ENCODE data around the gene LRRC3. TPM values are rescaled to one million over a fixed set of nuclear protein-coding genes. Genes with fewer than 3 reads are reported as not detected.

LRRC3 gene
- polyA plus RNA-seq, 1 donor: 2.2 TPM

DNA sequence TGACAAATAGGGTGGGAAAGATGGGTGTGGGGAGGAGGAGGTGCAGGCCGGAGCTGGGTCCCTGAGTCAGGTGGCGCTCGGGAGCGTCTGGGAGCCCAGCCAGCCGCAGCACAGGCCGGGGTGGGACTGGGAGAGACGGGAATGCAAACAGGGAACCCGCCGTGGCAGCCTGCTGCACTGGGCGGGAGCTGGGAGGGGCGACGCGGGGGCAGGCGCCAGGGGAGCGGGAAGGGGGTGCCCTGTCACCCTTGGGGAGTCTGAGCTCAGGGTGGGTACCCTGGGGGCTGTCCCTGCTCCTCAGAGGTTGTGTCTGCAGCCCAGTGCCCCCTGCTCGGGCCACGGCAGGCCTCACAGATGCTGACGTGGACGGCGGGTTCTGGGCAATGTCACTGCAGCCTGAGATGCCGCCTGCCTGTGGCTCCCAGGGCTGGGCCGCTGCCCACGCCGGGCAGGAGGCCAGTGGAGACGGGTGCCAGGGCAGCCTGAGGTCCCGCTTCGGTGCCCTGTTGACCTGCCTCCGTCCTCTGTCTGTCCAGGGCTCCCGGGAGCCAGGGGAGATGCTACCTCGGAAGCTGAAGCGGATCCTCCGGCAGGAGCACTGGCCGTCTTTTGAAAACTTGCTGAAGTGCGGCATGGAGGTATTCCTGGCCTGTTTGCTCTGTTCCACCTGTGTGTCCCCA is 16.6 kb upstream of the LRRC3 start:
- DNase-seq (ENCODE audit: low read depth): no peak

DNA sequence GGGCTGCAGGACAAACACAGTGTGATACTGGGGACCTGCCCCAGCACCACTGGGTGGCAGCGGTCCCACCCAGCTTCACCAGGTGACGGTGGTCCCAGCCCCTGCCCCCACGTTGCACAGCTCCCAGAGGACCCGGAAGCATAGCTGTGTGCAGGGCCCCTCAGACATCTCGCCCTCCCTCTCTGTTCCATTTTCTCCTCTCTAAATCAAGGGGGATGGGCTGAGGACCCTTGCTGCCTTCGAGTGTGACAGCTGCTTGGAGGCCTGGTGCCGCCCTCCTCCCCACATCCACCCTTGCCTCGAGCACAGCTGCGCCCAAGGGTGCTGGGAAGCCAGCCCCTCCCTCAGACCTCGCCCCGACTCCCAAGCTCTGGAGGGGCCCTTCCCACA is 16.1 kb upstream of the LRRC3 start:
- no peak for DNase-seq (ENCODE audit: low read depth)

DNA sequence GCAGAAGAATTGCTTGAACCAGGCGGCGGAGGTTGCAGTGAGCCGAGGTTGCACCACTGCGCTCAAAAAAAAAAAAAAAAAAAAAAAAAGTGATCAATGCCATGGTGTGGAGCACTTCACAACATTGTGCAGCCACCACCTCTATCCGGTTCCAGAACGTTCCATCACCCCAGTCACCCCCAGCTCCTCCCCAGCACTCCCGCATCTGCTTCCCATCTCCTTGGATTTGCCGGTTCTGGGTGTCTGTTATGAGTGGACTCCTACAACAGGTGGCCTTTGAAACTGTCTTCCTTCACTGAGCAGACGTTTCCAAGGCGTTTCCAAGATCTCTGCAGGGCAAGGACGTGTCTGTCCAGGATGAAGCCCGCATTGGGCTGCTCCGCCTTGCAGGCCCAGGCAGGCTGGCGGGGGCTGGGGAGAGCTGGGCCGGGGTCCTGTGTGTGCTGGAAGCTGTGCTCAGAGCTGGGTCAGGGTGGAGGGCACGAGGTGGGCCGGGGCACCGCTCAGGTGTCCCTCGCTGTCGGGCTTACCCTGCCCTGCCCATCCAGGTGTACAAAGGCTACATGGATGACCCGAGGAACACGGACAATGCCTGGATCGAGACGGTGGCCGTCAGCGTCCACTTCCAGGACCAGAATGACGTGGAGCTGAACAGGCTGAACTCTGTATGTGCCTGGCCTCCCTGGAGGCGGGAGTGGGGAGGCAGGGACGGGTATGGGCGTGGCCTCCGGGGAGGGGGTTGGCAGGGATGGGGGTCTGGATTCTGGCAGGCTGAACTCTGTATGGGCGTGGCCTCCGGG is 14.9 kb upstream of the LRRC3 start:
- DNase-seq (ENCODE audit: low read depth): no peak

GRCh38 chr21:44441041-44441400 is 14.3 kb upstream of the LRRC3 start:
- DNase-seq (ENCODE audit: low read depth): no peak

DNA sequence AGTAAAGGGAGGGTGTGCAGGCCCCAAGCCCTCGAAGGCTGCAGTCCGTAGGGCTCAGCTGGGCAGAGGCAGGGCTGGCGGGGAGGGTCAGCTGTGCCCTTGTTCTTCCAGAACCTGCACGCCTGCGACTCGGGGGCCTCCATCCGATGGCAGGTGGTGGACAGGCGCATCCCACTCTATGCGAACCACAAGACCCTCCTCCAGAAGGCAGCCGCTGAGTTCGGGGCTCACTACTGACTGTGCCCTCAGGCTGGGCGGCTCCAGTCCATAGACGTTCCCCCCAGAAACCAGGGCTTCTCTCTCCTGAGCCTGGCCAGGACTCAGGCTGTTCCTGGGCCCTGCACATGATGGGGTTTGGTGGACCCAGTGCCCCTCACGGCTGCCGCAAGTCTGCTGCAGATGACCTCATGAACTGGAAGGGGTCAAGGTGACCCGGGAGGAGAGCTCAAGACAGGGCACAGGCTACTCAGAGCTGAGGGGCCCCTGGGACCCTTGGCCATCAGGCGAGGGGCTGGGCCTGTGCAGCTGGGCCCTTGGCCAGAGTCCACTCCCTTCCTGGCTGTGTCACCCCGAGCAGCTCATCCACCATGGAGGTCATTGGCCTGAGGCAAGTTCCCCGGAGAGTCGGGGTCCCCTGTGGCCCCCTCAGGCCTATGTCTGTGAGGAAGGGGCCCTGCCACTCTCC is 13.6 kb upstream of the LRRC3 start:
- DNase-seq (ENCODE audit: low read depth): no peak

DNA sequence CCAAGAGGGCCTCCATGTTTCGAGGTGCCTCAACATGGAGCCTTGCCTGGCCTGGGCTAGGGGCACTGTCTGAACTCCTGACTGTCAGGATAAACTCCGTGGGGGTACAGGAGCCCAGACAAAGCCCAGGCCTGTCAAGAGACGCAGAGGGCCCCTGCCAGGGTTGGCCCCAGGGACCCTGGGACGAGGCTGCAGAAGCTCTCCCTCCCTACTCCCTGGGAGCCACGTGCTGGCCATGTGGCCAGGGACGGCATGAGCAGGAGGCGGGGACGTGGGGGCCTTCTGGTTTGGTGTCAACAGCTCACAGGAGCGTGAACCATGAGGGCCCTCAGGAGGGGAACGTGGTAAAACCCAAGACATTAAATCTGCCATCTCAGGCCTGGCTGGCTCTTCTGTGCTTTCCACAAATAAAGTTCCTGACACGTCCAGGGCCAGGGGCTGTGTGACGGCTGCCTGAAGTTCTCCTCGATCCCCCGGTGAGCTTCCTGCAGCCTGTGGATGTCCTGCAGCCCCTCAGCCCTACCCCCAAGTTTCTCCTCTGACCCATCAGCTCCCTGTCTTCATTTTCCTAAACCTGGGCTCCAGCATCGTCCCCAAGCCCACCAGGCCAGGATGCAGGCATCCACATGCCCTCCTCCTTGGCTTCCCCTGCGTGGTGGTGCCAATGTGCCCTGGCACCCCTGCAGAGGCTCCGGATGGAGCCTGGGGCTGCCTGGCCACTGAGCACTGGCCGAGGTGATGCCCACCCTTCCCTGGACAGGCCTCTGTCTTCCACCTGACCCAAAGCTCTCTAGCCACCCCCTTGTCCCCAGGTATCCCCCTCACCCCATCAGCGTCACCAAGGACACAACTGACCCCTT is 12.8 kb upstream of the LRRC3 start:
- DNase-seq (ENCODE audit: low read depth): no peak

- no peak for DNase-seq (ENCODE audit: low read depth)
Measured at GRCh38 chr21:44443291-44443890, 11.9 kb upstream of the LRRC3 start.

DNA sequence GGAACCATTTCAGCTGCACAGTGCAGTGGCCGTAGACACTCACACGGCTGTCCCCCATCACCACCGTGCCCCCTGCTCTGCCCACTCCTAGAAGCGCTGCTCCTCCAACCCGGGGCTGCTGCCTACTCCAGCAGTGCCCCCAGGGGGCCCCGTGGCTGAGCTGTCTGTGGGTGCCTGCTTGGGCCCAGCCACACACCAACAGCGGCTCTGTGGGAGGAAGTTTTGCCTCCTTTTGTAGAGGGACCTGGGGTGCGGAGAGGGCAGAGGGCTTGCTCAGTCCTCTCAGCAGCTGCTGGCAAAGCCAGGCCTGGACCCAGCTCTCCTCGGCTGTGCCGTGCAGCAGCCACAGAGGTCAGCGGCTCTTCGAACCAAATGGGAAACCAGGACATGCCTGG is 11.4 kb upstream of the LRRC3 start:
- no peak for DNase-seq (ENCODE audit: low read depth)

DNA sequence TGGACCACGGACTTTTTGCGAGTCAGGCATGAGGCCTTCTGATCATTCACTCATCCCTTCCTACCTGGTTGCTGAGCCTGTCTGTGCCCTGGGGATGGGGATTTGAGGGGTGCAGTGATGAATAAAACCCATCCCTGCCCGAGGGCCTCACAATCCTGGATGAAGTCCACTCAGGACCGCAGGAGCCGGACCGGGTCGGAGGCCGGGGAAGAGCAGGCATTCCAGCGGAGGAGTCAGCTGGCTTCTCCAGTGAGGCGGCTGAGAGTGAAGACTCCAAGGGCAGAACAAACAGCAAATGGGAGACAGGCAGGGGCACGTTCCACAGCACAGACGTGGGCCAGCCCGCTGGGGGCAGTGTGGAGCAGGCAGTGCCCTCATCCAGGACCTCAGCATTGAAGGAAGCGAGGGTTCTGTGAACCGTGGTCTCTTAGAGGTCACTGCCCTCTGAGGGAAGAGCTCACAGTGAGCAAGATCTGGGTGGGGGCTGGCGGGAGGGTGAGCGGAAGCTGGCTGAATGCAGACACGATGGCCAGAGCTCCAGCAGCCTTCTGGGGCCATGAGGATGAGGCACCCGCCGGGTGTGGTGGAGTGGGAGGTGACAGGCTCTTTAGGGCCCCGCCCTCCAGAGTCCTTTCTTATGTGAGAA is 10.9 kb upstream of the LRRC3 start:
- no peak for DNase-seq (ENCODE audit: low read depth)

DNA sequence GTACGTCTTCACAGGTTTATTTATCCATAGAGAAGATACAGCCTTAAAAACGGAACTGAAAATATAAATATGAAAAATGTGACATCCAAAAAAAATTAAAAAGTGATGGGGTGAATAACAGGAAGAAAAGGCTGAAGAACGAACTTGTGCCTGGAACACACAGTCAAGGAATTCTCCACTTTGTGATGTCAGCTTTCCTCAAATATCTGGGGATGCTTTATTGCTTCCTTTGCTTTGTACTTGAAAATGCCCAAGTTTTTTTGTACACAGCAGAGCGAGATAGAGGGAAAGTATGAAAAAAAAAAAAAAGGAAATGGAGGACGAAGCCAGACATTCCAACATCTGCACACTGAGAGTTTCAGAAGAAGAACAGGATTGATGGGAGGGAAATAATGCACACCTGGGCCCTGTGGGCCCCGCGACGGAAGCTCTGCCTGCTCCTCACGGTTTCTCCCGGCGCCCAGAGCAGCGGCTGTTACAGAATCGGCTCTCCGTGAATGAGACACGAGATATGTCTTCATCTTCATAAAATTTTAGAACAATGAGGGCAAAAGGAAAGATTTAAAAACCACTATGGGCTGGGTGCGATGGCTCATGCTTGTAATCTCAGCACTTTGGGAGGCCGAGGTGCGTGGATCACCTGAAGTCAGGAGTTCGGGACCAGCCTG is 10.0 kb upstream of the LRRC3 start:
- DNase-seq (ENCODE audit: low read depth): no peak

- DNase-seq (ENCODE audit: low read depth): no peak
Measured at GRCh38 chr21:44448651-44449131, 6.6 kb upstream of the LRRC3 start.

DNA sequence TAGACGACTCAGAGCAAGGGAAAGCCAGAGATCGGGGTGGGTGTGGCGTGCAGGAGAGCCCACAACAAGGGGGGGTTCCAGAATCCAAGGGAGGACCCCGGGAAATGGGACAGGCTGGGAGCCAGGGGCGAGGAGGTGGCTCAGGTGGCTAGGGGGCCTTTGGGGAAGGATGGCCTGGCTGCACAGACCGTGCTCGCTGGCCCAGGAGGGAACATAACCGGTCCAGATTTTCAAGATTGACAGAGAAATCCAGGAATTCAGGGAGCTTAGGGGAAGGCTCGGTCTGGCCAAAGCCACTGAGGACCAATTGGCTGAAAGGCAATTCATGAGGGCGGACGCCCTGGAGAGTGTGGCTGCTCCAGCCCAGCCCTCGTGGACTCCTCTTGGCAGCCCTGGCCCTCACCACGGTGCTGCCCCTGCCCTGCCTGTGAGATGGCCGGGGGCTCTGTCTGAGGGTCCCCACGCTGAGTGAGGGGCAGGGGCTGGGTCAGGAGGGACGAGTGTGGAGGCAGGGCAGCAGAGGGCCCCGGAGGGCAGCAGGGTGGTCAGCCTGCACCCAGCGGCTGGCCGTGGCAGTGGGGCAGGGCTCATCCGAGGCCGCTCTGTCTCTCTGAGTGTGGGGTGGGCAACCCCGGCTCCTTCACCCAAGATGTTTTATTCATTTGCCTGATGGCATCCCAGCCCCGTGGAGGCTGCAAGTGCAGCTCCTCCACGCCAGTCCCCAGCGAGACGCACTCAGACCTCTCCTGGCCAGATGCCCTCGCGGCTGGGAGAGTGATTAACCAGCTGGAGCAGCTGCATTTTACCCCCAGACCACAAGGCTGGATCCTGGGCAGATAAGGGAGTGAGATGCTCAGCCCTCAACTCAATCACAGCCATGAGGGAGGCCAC is 5.6 kb upstream of the LRRC3 start:
- no peak for DNase-seq (ENCODE audit: low read depth)

GRCh38 chr21:44450402-44450801 is 4.9 kb upstream of the LRRC3 start:
- DNase-seq (ENCODE audit: low read depth): no peak

- no peak for DNase-seq (ENCODE audit: low read depth)
Measured at GRCh38 chr21:44450999-44451398, 4.3 kb upstream of the LRRC3 start.

- DNase-seq (ENCODE audit: low read depth): no peak
Measured at GRCh38 chr21:44453120-44453519, 2.2 kb upstream of the LRRC3 start.

DNA sequence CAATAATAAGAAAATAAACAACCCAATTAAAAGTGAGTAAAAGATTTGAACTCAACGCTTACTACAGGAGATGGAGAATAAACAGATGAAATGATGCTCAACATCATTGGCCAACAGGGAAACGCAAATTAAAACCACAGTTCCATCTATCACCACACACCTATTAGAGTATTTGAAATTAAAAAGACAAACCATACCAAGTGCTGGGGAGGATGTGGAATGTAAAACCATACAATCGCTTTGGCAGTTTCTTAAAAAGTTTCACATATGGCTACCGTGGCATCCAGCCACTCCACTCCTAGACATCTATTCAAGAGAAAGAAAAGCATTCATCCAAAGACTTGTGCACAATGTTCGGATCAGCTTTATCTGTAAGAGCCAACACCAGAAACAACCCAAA is 1.3 kb upstream of the LRRC3 start:
- no peak for DNase-seq (ENCODE audit: low read depth)

DNA sequence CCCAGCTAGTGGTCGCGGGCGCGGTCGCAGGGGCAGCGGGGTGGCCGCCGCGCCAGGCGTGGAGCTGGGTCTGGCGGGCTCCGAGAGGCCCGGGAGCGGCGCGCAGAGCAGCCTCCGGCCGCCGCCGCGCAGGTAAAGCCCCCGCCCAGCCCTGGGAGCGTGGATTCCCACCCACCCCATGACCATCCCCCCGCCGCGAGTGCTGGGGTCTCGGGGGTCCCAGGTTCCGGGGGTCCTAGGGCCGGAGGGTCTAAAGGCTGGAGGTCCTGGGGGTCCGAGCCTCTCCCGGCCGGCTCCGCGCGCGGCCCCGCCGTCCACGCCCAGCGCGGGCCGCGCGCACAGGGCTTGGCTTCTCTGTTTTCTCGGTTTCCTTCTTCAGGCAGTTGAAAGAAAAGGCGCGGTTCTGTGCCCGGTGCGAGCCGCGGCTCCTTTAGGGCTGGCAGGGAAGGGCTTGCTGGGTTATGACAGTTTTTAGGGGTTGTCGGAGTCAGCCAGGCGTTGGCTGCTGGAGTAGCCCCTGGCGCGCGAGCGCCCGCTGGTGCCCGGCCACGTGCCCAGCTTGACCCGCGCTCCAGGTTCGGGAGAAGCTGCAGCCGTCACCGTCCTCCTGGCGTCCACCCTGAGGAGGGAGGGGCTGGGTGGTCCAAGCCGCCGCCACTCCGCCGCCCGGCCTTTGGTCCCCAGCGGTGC is 359 bp downstream of the LRRC3 start:
- no peak for DNase-seq (ENCODE audit: low read depth)

DNA sequence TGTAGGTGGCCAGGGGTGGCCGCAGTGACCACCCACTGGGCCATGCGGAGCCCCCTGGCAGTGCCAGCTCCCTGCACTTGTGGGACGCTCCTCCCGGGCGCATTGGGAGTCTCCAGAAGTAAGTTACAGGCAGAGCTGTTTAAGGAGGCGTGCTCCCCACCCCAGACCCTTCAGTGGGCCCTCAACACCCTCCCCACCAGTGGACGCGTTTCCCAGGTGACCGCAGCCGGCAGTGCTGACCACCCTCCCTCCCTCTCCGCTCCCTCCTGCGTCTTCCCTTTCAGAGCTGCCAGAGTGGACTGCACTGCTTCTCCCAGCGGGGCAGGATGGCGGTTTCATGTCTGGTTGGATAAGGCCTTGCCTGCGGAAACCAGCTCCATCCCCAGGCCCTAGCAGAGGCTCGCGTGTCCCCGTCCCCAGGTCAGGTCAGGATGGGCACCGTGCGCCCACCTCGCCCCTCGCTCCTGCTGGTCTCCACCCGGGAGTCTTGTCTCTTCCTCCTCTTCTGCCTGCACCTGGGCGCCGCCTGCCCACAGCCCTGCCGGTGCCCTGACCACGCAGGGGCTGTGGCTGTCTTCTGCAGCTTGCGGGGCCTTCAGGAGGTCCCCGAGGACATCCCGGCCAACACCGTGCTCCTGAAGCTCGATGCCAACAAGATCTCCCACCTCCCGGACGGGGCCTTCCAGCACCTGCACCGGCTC is 1.1 kb downstream of the LRRC3 start:
- DNase-seq (ENCODE audit: low read depth): no peak
